Effector CD4-positive, alpha-beta T cell (primary cell): Measurements from ENCODE around the gene MICU1.
"Not testable (repeated sequence)": the region's sequence is repeated elsewhere in the genome, so short reads cannot be mapped to it uniquely, and the experiment has no call there.

ENCODE experiments used
- DNase-seq: peaks from one replicate; pipeline ENCODE4 v3.0.0-alpha.2; 2020

MICU1 gene

DNA sequence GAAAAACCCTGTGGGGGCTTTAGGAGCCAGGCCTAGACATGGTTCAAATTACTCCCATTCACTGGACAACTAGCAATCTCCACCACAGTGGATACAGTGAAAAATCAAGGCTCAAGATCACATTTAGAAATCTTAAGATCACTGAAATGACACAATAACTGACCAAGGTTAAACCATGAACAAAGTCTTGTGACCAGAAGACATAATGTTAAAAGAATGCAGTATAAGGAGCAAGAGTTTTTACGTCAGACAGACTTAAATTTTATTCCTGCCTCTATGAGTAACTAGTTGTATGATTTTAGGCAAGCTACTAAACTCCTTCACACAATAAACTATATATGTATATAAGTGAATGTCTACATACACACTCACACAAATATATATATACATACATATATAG lies 68.5 kb downstream of the MICU1 start:
- DNase-seq = no peak

DNA sequence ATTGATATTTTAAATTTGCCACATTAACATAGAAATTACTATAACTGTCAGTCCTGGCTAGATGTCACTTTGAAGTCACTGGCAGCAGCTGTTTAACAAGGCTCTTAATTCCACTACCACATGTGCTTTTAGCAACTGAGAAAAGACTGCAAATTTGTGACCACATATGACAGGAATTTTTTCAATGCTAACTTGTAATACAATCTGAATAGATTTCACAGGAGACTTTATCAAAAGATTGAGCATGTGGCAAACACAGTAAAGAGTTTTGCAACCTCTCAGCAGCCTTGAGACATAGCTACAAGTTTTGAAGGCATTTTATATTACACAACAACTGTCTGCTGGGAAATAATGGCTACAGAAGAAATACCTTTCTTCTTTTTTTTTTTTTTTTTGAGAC lies 73.0 kb downstream of the MICU1 start:
- DNase-seq = no peak

DNA sequence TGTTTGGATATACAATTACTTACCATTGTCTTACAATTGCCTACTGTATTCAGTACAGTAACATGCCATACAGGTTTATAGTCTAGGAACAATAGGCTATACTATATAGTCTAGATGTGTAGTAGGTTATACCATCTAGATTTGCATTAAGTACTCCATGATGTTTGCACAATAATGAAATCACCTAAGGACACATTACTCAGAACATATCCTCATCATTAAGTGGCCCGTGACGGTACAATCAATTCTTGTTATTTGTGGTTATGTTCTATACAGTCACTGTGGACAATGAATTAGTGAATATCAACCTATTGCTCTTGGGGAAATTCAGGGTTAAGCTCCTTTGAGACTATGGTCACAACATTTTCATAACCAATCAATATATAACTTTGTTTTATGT lies 75.6 kb downstream of the MICU1 start:
- no peak for DNase-seq

DNA sequence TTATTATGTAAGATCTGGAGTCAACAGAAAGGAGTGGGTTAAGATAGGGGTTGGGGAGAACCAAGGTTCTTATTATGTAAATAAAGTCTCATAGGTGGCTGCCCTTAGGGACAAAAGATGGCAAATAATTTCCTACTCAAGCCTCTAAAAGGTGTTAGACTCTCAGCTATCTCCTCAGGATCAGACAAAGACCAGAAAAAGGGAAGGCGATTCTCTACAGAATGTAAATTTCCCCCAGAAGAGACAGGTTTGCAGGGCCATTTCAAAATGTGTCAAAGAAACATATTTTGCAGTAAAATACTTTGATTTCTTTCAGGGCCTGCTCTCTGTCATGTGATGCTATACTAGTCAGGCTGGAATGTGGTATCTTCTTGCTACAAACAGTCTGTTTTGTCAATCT lies 80.3 kb downstream of the MICU1 start:
- DNase-seq = no peak

DNA sequence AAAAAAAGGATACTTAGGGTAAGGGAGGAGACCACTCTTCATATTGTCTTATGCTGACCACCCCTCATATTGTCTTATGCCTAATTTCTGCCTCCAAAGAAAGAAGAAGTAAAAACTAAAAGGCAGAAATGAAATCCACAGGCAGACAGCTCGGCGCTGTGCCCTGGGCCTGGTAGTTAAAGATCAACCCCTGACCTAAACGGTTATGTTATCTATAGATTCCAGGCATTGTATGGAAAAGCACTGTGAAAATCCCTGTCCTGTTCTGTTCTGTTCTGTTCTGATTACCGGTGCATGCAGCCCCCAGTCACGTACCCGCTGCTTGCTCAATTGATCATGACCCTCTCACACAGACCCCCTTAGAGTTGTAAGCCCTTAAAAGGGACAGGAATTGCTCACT lies 82.0 kb downstream of the MICU1 start:
- DNase-seq = not testable (repeated sequence)

DNA sequence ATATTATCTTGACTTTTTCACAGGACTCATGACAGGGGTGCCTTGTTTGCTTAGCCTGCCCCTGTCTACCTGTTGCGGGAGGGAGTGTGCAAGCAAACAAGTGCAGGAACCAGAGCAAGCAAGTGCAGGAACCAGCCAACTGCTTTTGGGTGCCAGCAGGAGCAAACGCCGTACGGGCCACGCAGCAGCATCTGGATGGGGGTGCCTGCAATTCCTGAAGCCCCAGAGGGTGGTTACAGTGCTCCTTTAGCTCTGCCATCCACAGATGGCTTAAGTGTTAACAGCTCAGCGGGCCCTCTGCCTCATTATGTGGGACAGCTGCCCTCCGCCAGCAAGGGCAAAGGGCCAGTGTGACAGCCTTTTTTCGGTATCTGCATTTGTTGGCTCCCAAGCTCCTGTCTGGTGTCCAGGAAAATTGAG lies 83.5 kb downstream of the MICU1 start:
- no peak for DNase-seq

DNA sequence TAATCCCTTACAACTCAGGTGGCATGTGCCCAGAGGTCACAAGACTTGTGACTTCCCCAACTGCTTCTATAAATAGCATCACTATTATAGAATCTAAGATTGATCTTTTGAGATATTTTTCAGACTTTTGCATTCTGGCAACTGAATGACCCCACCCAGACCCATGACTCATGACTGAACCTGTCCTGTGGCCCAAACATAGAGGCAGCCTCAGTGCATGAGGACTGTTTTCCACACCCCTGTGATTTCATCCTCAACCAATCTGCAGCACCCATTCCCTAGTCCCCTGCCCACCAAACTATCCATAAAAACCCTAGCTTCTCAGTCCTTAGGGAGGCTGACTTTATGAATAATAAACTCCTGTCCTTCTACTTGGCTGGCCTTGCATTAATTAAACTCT lies 84.5 kb downstream of the MICU1 start:
- no peak for DNase-seq

DNA sequence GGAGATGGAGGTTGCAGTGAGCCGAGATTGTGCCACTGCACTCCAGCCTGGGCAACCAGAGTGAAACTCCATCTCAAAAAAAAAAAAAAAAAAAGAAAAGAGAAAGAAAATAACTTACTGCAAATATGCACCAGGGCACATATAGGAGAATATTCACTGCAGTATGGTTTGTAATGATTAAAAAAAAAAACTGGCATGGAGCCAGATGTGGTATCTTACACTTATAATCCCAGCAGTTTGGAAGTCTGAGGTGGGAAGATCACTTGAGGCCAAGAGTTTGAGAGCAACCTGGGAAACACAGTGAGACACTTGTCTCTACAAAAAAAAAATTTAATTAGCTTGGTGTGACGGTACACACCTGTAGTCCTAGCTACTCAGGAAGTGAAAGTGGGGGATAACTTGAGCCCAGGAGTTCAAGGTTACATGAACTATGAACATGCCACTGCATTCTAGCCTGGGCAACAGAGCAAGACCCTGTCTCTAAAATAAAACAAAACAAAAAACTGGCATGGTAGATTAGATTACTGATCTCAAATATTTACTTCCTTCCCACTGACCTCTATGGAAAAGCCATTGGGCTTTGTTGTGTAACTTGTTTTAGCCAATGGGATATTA lies 85.6 kb downstream of the MICU1 start:
- no peak for DNase-seq

DNA sequence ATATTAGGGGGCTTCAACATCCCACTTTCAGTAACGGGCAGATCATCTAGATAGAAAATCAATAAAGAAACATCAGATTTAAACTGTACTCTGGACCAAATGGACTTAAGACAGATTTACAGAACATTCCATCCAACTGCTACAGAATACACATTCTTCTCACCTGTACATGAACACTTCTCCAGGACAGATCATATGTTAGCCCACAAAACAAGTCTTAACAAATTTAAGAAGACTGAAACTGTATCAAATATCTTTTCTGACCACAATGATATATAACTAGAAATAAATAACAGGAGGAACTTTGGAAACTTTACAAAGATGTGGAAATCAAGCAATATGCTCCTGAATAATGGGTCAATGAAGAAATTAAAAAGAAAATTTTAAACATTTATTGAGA lies 86.7 kb downstream of the MICU1 start:
- DNase-seq = no peak

DNA sequence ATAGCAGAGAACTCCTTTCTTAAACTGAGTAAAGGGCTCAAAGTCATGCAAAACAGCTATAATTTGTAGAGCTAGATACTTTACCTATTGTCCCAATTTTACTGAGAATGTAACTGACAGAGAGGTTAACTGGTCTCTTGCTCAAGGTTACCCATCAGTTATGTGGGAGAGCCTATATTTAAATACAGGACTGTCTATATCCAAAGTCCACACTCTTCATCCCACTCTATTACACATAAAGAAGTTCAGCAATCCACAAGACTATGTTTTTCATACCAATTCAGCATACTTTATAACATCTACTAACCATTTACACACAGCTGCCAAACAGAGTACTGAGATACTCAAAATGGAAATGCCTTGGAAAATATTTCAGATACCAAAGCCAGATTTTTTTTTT lies 100.2 kb downstream of the MICU1 start:
- no peak for DNase-seq

DNA sequence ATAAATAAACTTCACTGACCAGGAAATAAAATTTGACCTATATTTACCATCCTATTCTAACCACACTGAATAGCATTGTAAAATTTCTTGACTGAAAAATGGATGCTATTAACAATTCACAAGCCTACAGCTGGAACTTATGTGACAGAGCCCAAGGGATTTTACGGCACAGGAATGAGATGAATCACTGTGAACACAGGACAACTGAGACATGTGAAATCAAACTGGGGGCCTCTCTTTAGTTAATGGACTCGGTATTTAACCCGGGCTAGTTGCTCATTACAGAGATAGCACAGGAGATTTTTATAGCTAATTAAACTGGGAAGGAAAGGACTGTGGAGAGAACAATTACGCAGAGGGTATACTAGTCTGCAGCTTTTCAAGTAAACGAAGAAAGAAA lies 100.6 kb downstream of the MICU1 start:
- no peak for DNase-seq

DNA sequence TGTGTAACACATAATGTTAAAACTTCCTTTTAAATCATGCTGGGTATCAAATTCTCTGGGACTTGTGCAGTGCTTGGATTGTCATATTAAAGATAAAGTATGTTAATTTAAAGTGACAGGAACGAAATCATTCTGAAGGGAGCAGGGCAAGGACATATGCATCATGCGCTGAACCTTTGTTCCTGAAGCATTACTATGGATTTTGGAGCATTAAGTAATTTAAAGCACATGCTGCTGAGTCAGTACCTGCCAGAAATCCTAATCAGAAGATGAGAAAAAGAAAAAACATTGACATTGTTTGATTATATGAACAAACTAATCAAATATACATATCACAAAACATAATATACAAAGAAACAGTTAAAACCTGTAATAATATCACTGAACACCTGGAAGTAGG lies 101.4 kb downstream of the MICU1 start:
- DNase-seq = no peak

DNA sequence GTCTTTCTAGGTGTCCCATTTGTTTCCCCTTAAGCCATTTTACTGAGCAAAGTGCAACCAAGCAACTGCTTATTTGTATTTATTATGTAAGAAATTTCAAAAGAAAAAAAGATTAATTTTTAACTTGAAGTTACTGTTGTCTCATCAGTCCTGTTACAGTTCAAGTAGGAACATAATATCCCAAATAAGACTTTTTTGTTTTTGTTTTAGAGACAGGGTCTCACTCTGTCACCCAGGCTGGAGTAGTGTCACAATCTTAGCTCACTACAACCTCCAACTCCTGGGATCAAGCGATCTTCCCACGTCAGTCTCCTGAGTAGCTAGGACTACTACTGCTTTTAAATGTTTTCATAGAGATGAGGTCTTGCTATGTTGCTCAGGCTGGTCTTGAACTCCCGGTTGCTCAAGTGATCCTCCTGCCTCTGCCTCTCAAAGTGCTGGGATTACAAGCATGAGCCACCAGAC lies 101.9 kb downstream of the MICU1 start:
- no peak for DNase-seq

DNA sequence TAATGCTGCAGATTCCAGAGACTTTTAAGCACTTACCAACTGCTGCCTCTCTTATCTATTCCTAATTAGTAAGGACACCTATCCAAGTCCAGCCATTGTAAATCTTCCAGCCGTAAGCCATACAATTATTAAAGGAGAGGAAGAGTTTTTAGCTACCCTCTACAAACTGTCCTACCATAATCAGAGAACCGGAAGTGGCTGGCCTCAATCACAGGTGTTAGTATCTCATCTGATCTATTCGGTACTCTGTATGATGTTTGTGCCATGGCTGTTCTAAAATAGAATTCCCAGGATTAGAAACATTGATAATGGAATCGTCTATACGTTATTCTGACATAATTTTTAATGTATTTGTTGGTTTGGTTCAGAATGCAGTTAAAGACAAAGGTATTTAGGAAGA lies 102.8 kb downstream of the MICU1 start:
- no peak for DNase-seq

DNA sequence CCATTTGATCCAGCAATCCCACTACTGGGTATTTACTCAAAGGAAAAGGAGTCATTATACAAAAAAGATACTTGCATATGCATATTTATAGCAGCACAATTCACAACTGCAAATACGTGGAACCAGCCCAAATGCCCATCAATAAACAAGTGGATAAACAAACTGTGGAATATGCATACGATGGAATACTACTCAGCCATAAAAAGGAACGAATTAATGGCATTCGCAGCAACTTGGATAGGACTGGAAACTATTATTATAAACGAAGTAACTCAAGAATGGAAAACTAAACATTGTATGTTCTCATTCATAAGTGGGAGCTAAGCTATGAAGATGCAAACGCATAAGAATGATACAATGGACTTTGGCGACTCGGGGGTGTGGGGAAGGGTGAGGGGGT lies 108.6 kb downstream of the MICU1 start:
- no peak for DNase-seq

DNA sequence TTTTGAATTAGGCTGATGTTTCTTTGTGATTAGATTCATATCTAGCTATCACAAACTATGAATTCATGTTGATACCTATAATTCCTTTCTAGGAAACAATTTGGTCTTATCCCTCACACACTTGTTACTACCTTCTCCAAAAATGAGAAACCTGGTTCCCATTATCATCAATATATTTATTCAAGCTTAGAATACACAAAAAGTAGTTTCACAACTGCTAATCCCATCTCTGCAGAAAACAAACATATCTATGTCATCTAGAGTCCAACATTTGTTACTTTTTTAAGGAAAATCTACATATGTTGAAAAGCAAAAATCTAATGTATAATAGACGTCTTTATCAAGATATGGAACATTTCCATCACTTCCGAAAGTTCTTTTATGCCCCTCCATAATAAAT lies 110.4 kb downstream of the MICU1 start:
- no peak for DNase-seq

DNA sequence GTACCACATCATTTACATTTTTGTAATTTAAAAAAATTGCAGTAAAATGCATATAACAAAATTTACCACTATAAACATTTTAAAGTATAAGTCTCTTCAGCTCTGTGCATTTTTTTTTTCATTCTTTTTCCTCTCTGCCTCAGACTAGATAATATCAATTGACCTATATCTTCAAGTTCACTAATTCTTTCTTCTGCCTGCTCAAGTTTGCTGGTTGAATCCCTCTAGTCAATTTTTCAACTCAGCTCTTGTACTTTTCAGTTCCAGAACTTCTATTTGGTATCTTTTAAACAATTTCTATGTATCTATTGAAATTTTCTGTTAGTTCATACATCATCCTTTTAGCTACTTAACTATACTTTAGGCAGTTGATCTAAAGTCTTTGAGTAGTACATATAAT lies 112.0 kb downstream of the MICU1 start:
- DNase-seq = no peak

DNA sequence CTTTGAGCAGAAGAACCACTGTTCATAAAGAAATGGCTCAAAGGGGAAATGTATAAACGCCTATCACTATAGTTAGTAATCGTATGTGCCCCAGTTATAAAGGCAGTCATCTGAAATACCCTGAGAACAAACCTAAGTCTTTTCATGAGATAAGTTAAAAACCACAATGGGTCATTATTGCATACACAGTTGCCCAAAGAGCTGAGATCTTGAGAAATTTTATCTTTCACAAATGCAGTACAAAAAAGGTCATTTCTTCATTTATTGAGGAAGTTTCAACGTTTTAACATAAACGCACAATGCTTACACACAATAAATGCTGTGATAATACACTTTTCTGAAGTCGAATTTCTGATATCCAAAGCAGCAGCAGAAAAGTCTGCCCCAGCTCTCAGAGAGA lies 114.4 kb downstream of the MICU1 start:
- no peak for DNase-seq

DNA sequence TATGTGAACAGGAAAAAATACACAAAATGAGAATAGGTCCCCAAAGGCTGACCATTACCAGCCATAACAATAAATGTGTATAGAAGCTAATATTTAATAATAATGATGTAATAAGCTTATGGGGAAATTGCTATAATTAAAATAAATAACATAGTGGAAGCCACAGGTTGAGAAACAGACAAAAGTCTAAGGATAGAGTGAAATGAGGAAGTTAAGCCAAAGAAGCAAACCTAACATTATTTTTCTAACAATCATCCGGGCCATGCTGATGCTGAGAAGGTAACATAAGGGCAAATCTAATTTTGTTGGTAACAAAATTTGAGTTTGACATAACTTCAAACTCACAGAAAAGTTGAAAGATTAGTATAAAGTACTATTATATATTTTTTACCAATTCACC lies 115.9 kb downstream of the MICU1 start:
- no peak for DNase-seq

DNA sequence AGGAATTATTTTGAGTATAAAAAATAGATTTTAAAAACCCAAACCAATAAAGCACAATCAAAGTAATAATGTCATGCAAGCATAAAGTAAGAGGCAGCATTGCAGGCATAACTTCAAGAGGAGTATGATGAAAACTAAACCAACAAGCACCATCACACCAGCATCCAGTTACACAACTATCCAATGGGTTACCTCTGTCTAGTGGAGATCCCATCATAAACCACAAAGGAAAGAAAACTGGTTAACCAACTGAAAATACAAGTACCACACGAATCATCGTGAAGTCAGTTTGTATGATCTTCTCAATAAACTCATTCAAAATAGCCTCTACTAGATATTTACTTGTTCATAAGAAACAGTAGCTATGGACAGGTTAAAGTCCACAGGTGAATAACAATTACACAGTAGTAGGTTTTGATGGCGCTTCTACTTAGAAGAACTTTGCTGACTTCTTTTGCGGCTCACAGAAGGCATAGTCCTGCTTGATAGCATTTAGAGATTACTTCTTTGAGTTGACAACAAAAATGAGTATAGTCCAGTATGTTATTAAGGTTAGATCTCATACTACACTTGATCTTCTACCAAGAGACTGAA lies 116.6 kb downstream of the MICU1 start:
- no peak for DNase-seq

DNA sequence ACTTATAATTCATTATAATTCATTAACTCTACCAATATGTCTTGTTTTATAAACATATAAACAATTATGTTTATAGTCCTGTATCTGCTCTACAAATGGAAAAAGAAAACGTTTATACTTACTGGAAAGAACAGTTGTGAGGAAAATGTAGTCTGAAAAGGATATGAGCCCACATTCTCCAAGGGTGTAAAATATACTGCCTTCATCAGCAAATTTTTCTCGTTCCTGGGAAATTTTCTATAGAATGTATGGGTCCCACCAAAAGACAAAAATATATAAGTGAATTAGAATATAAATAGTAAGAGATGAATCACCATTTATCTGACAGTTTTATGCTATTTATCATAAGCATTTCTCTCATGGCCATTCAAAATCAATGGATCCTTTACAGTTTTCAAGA lies 117.8 kb downstream of the MICU1 start:
- no peak for DNase-seq

DNA sequence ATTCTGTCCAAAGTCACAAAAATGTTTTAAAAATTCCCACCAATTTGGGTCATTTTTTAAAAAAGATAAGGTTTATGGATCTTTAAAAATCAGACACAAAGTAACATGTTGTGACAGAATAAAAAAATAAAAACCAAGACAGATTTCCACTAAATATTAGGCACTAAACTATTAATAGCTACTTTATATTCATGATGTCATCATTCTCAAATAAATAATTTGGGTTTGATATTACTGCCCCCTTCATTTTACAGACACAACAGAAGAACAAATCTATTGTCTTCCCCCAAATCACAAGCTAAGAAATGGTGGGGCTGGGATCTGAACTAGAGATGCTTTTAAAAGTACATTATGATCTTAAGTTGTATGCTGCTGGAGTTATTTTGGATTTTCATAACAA lies 119.4 kb downstream of the MICU1 start:
- DNase-seq = no peak

DNA sequence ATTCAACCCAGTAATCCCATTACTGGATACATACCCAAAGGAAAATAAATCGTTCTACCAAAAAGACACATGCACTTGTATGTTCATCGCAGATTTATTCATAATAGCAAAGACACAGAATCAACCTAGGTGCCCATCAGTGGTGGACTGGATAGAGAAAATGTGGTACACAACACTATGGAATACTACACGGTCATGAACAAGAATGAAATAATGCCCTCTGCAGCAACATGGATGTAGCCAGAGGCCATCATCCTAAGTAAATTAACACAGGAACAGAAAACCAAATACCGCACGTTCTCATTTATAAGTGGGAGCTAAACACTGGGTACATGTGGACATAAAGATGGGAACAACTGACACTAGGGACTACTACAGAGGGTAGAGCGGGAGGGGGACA lies 120.4 kb downstream of the MICU1 start:
- no peak for DNase-seq

DNA sequence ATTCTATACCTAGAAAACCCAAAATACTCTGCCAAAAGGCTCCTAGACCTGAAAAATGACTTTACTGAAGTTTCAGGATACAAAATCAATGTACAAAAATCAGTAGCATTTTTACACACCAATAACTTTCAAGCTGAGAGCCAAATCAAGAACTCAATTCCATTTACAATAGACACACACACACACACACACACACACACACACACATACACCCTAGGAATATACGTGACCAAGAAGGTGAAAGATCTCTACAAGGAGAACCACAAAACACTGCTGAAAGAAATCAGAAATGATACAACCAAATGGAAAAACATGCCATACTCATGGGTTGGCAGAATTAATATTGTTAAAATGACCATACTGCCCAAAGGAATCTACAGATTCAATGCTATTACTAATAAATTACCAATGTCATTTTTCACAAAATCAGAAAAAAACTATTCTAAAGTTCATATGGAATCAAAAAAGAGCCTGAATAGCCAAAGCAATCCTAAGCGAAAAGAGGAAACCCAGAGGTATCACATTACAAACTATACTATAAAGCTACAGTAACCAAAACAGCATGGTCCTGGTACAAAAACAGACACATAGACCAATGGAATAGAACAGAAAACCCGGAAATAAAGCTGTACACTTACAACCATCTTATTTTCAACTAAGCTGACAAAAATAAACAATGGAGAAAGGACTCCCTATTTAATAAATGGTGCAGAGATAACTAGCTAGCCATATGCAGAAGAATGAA lies 122.0 kb downstream of the MICU1 start:
- no peak for DNase-seq

DNA sequence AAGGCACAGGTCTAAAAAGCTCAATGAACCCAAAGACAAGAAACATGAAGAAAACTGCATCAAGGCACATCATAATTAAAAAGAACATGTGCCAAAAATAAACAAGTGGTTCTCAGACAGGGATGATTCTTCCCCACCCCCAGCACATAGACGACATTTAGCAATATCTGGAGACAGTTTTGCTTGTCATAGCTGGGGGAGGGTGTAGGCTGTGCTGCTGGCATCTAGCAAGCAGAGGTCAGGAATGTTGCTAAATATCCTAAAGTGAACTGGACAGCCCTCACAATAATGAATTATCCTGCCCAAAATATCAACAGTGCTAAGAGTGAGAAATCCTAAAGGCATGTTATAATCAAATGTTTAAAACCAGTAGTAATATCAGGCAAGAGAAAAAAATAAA lies 122.6 kb downstream of the MICU1 start:
- DNase-seq = no peak
